ENCODE data around the gene CDKN2AIPNL.
A peak's percentile ranks its signal among the peaks of the same experiment; 100 is the strongest.

CDKN2AIPNL gene, protein sequence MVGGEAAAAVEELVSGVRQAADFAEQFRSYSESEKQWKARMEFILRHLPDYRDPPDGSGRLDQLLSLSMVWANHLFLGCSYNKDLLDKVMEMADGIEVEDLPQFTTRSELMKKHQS

DNA sequence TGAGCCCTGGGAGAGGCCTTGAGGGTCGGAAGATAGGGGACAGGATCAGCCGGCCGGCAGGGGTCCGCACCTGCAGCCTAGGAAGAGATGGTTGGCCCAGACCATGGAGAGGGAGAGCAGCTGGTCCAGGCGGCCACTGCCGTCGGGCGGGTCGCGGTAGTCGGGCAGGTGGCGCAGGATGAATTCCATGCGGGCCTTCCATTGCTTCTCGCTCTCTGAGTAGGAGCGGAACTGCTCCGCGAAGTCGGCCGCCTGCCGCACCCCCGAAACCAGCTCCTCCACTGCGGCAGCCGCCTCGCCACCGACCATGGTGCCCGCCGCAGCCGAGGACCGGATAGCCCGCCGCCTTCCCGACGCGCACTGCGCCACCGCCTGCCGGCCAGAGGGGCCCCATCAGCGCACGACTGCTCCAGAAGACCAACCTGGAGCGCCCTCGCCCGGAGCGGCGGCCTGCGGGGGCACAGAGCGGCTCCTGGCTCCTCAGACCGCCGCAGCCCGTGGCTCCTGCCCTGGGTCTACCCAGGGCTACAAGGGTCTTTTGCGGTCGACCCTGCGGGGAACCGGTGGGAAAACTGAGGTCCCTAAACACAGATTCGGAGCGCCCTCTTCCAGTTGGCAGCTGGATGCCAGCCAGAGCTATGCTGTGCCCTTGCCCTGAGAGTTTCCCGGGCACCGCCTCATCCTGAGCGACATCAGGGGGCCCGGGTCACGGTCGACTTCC lies at the start of gene CDKN2AIPNL:
Gene CDKN2AIPNL (minus strand): TSS at position 336 of the 721 bp plus-strand sequence. CDS start 27 bp downstream, at position 309.
- DNase-seq: peak; percentile 68 to 79

DNA sequence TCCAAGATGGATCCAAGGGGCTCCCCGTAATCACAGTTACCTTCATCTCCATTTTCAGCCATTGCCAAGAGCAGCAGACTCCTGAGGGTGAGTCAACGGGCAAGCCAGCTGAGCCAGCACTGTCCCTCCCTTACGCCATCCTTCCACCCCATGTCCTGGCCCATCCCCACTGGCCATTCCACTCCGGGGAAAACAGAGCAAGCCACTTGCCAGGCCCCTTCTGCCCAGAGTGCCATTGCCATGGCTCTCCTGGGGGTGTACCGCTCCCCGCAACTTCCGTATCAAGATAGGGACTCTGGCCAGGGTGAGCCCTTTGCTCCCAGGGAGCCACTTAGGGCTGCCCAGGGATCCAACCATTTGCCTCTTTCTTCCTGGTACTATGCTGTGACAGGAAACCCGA lies 48.9 kb upstream of the CDKN2AIPNL start:
- DNase-seq: no peak

DNA sequence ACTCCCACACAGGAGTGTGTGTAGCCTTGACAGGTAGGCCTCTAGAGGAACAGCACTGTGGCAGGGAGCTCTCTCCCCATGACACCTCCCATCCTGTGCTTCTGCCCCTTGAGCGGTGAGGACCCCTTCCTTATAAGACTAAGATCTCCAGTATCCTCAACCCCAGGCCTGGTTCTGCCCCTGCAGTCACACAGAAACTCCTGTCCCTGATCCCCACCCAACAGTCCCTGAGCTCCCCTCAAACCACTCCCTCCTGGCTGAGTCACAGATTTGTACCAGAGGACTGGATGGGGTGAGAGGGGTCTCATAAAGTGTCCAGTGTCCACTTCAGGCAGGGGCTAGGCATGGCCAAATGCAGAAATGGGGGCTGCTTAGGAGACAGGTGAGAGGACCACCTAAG lies 47.8 kb upstream of the CDKN2AIPNL start:
- no peak for DNase-seq

DNA sequence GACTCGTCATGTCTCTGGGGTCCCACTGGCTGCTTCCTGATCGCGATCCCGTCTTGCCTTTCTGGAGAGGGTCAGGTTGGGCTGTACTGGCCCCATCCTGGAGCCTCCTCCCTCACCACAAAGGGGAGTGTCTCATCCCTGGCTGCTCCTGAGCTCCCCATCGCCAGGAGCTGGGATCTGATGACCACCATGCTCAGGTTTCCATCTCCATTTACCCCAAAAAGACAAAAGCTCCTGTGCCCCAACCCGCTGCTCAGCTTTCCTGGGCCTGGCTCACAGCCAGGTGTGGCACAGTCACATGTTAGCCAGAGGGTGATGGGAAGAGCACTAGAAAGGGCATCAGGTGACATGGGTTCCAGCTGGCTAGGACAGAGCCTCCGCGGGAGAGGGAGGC lies 47.3 kb upstream of the CDKN2AIPNL start:
- no peak for DNase-seq

DNA sequence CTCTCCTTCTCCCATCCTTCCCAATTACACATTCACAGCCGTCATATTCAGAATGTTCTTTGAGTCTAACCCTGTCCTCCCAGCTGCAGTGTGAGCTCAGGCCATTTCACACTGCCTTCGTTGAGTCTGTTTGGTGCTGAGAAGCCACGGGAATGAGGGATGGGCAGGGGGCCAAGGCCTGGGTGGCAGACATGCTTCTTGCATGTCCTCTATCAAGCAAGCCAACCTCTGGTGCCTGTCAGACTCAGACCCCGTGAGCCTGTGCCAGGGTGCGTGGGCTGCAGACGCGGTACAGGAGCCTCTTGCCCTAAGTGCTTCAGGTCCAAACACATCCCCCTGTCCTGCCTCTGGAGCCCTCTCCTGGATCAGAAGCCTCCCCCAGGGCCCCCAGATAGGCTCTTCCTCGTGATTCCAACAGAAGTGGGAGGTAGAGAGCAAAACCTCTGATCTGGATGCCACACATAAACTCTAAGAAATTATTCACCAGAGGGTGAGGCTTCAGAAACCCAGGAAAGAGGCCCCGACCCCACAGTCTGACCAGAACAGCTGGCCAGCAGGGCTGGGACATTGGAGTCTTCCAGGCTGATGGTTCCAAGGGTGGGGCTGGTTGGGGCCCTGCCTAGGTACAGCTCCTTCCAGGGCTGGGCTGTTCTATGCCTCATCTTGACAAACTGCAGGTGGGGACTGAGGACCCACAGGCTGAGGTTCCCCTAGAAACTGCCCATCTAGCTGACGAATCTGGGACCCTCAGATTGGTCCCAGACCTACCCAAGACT lies 46.7 kb upstream of the CDKN2AIPNL start:
- DNase-seq: no peak

DNA sequence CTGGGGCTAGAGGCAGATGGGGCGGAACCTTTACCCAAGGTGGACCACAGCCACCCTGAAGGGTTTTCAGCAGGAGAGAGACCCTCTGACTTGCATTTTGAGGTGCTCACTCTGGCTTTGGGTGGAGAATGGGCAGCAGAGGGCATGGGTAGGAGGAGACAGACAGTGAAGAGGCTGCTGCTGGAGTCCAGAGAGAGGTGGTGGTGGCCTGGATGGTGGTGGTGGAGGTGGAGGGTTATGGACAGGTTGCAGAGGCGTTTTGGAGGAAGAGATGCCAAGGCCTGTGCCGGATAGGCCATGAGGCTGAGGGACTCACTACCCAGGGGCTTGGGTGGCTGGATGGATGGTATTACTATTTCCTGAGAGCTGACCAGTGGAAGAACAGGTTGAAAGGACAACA lies 46.1 kb upstream of the CDKN2AIPNL start:
- DNase-seq: no peak

DNA sequence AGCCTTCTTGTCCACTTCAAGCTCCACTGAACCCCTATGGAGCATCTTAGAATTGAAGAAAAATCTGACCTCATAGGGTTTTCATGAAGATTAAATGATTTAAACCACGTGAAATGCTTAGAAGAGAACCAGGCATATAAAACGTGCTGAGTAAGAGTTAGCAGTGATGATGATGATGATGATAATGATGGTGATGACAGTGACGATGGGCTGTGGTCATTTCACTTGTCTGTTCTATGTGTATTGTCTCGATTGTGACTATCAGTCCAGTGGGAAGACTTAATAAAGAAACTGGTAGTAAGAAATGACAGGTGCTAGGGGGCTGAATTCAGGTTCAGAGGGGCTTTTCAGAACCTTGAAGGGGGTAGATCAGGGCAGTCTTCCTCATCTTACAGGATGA lies 45.1 kb upstream of the CDKN2AIPNL start:
- DNase-seq: no peak

DNA sequence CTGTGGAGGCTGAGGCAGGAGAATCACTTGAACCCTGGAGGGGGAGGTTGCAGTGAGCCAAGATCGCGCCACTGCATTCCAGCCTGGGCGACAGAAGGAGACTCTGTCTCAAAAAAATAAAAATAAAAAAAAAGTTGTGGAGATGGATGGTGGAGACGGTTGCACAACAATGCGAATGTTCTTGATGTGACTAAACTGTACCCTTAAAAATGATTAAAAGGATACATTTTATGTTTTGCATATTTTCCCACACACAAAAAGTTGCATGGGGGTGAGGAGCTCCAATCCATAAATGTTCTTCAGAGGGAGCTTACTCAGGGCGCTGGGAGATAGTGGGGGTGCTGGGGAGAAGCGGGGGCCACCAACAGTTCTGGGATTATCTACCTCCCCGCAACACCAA lies 43.8 kb upstream of the CDKN2AIPNL start:
- DNase-seq: no peak

DNA sequence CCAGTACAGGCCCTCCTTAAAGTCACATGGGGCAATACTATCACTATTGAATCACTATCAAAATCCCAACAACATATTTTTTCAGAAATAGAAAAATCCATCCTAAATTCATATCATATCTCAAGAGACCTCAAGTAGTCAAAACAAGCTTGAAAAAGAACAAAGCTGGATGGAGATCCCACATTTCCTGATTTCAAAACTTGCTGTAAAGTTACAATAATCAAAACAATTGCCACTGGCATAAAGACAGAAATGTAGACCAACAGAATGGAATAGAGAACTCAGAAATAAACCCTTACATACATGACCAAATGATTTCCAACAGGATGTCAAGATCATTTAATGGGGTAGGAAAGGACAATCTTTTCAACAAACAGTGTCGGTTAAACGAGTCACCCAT lies 41.3 kb upstream of the CDKN2AIPNL start:
- DNase-seq: no peak

DNA sequence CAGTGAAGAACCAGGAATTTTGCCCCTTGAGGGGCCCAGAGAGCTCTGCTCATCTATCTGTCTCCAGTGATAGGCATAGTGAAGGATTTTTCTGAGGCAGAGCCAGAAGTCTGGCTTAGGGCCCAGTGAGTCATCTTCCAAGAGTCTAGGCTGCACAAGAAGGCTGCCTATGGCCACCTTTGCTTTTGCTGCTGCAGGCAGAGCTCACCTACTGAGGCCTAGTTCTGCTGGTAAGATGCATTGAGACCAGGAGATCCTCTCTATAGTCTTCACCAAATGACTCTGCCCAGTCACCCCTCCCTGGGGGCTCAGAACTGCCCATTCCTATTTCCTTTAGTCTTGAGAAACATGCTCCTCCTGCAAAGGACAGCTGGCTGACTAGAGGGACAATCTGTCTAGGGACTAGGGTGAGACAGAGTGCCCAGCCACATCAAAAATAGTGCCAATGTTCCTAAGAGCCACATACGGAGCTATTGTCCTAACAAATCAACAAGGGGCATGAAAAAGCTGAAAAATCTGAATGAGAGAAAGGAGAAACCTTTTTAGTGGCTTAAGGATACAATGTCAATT lies 40.3 kb upstream of the CDKN2AIPNL start:
- DNase-seq: no peak

DNA sequence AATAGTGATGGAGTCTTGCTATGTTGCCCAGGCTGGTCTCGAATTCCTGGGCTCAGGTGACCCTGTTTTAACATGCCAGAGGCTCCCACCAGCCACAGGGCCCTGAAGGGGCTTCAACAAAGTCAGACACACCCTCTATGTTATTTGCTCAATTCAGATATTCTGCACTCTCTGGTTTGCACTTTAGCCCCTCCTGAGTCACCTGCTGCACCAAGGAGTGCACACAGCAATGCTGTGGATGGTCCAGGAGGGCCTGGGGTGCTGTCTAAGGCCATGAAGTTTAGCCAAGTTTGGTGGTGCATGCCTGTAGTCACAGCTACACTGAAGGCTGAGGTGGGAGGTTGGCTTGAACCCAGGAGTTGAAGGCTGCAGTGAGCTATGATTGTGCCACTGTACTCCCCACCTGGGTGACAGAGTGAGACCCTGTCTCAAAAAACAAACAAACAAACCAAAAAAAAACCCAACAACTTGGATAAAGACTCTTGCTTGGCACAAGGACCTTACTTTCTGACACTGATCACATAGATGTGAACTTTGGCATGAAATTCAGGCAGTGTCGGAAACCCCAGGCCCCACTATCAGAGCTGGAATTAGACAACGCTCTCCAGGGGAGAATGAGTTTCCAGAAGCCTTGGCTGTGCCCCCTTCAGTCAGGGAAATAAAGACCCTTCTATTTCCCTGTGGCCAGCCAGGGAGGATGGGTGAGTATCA lies 39.7 kb upstream of the CDKN2AIPNL start:
- DNase-seq: no peak

DNA sequence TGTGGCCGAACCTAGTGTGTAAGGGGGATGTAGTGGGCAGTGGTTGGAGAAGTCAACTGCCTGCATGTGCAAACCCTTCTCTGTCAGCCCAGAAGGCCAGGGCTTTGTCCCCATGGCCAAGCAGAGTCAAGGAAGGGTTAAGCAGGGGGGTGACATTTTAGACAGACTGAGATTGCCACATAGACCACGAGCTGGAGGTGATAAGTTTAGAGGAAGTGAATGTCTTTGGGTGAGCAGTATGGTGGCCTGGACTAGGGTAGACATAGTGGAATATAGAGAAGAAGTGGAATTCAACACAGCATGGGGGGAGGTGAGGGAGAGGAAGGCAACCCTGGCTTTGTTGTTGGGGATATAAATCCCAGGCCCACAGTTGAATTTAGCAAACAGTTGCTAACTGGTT lies 38.7 kb upstream of the CDKN2AIPNL start:
- DNase-seq: no peak

DNA sequence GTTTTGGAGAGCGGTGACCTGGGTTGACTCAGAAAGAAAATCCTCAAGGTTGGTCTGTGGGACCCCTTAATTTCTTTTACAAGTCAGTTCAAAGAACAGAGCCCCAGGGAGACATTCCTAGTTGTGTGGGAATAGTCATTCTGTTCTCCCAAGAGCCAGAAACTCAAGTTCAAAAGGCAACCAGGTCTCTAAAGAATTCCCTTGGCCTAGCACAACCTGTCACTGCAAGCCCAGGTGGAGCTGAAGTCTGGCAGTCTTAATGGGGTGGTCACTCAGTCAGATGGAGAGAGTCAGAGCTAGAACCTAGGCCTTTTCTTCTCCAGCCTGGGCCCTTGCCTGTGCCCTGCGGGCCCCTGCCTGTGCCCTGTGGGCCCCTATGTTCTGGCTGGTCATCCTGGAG lies 37.5 kb upstream of the CDKN2AIPNL start:
- DNase-seq: no peak

DNA sequence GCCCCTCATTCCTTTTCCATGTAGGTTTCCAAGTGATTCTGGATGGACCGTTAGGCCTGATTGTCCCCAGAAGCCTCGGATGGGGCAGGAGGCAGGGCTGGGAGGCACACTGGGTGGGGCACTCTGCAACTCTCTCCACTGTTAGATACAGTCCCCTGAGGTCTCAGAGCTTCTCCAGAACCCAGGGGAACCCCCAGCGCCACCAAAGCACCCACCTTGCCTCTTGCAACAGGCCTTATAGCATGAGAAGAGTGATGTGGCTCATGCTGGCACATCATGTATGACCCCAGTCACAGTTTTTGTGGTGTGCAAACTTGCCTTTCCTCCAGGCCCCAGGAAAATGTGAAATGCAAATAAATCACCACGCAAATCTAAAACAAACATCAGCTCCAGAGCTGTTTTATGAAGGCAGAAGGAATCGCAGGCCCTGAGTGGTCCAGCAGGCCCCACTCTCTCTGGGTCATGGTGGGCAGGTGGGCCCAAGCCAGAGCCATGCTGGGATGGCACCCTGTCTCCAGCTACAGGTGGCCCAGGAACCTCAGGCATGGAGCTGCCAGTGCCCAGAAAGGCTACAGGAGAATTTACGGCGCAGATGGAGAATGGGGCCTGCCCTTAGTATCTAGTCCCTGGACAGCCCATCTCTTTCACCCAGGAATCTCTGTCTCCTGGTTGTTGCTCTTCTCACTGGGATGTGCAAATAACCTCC lies 36.3 kb upstream of the CDKN2AIPNL start:
- DNase-seq: no peak

DNA sequence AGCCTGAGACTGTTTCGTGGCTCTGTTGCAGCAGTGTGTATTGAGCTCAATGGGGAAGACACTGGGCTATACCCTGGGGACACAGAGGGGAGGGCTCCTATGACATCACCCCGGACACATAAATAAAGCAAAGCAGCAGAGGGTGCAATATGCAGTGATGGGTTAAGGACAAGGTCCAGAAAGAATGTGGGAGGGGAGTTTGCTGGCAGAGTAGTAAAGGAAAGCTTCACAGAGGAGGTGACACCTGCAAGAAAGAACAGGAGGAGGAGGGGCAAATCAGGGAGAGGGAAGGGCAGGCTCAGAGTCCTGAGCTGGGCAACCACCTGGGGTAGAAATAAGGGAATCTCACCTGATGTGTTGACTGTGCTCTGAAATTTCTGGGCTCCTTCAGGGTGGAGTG lies 35.3 kb upstream of the CDKN2AIPNL start:
- no peak for DNase-seq

DNA sequence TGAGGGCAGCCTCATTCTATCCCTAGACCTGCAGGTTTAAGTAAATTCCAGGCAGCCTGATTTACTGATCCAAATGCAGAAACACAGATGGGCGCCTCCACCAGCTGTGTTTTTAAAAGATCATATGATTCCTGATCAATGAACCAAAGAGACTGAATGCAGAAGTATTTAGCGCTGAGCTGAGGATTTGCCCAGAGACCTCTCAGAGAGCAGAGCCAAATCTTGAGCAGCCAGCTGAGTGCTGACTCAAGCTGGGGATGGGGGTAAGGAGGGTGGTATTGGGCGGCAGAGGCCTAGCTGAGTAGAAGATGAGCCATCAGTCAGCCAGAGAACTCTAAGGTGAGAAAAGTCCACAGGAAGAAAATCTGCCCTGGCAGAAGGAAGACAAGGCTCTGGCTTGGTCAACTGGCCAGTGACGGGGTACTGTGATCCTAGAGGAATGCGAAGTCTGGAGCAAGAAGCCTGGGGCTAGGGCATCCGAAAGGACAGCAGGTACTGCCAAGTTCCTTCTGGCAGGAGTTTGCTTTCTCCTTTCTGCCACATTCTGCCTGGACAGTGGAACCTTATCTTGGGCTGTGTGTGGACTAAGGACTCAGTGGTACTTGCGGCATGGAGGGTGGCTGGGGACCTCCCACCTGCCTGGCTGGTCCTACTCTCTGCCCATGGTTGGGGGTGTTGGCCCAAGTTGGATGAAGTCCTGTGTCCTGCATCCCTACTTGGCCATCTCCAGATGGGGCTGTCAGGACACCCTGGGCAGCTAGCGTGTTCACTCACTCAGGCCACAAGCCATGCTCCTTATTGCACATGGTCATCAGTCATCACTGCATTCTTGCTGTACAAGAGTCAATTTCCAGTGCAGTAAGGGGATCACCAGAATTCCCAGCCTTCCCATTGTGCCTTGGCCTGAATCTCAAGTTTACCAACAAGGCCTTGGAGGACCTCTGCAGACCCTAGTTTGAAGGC lies 34.5 kb upstream of the CDKN2AIPNL start:
- DNase-seq: no peak

DNA sequence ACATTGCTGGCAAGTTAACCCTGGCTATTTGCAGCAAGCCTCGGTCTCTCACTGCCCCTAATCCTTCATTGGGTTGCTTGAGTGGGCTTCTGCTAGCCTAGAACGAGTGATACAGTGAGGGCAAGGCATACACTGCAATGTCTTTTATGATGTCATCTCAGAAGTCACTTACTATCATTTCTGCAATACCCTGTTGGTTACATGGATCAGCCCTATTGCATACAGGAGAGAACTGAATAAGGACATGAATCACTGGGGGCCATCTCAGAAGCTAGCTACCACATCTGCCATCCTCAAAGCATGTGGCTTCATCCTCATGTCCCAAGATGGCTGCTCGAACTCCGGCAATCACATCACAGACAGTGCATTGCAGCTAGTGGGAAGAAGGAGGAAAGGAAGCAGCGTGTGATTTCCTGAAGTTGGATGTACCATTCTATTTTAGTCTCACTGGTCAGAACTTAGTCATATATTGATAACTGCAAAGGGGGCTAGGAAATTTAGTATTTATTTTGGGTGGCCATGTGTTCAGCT lies 33.3 kb upstream of the CDKN2AIPNL start:
- DNase-seq: no peak

DNA sequence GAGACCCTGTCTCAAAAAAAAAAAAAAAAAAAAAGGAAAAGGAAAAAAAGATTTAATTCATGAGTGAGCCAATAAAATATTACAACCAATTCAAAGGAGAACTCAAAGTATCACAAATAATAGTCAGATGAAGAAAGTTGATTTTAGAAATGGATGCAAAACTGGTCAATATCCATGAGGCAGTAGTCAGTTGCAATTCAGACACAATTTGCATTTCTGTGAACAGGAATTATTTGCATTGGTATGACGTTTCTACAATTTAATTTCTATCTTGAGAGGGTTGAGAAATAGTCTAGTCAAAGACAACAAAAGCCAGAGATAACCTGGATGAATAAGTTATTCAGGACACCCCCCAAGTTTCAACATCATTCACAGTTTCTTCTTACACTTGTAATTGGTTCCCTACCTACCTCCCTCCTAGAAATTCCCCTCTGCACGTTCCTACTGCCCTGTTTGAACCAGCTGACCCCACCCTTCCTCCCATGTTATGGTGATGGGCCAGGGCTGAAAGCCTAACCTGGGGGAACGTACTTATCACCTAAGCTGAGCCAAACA lies 28.6 kb upstream of the CDKN2AIPNL start:
- DNase-seq: no peak

DNA sequence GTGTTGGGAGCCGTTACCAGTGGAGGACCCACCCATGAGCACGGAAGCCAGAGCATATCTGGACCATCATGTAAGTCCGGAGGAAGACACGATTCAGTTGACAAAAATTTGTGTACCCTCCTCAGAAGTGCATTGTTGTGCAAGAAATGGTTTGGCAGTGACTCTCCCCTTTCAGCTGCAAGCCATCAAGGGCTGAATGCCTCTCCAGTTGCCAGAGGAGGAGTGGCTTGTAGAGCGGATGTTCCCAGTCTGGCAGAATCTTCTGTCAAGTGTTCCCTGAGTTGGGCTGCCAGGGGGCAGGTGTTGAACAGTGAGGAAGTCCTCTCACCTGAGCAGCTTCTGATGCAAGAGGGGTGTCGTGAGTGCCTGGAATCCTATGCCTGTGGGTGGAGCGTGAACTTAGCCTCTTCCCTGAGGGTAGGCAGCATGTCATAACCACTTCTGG lies 27.6 kb upstream of the CDKN2AIPNL start:
- peak; percentile 35 to 90 for DNase-seq

DNA sequence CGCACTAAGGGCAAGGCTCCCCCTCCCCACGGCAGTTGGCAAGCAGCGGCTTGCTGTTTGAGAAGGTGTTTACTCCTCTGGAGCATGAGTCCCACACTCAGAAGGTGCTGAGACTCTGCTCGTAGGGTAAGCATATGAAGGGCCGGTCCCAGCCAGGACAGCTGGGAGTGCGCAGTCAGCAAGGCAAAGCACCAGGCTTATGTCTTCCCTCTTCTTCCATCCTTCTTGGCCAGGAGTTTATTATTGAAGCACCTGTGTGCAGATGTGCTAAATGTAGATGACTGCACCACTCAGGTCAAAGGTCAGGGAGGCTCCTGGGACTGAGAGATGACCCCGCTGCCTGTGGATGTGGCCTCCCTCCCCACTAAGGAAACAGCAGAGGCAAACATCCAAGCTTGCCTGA lies 27.0 kb upstream of the CDKN2AIPNL start:
- no peak for DNase-seq

Measured in NCI-H187 (cell line).